H9 (cell line): ENCODE measurements around the gene PLD5. TPM values are rescaled to one million over a fixed set of nuclear protein-coding genes. Genes with fewer than 3 reads are reported as not detected.

ENCODE experiments used
- DNase-seq: peaks from one replicate; pipeline ENCODE4 v3.0.0-alpha.2; 2017
- H2AFZ ChIP-seq: one replicate; pipeline ENCODE4 v1.6.1; 2013; ENCODE audit warnings: mild to moderate bottlenecking, low read length, control low read depth, moderate library complexity
- H2AK5ac ChIP-seq: 2 replicates; pipeline ENCODE4 v1.6.1; 2013; ENCODE audit warnings: low read length, control low read depth, mixed read lengths; ENCODE audit not compliant: insufficient read length
- H2BK120ac ChIP-seq: one replicate; pipeline ENCODE4 v1.6.1; 2013; ENCODE audit warnings: low read depth, mild to moderate bottlenecking, low read length, control low read depth, inconsistent platforms; ENCODE audit not compliant: poor library complexity, severe bottlenecking
- H2BK12ac ChIP-seq: 2 replicates; pipeline ENCODE4 v1.6.1; 2013; ENCODE audit warnings: low read length, control low read depth, mixed read lengths, low read depth; ENCODE audit not compliant: insufficient read length
- H2BK15ac ChIP-seq: 2 replicates; pipeline ENCODE4 v1.6.1; 2013; ENCODE audit warnings: low read depth, low read length, control low read depth
- H2BK20ac ChIP-seq: one replicate; pipeline ENCODE4 v1.6.1; 2013; ENCODE audit warnings: low read depth, mild to moderate bottlenecking, low read length, control low read depth, inconsistent platforms; ENCODE audit not compliant: poor library complexity, severe bottlenecking
- H2BK5ac ChIP-seq: 2 replicates; pipeline ENCODE4 v1.6.1; 2013; ENCODE audit warnings: low read length, control low read depth, mixed read lengths; ENCODE audit not compliant: insufficient read length
- H3K14ac ChIP-seq: 2 replicates; pipeline ENCODE4 v1.6.1; 2013; ENCODE audit warnings: low read length, control low read depth; ENCODE audit not compliant: insufficient read depth
- H3K18ac ChIP-seq: 2 replicates; pipeline ENCODE4 v1.6.1; 2013; ENCODE audit warnings: low read depth, mild to moderate bottlenecking, mixed read lengths, low read length, control low read depth; ENCODE audit not compliant: insufficient read length
- H3K23ac ChIP-seq: 2 replicates; pipeline ENCODE4 v1.6.1; 2013; ENCODE audit warnings: low read length, control low read depth, mixed read lengths, low read depth; ENCODE audit not compliant: insufficient read length
- H3K23me2 ChIP-seq: 2 replicates; pipeline ENCODE4 v1.6.1; 2013; ENCODE audit warnings: low read depth, mild to moderate bottlenecking, mixed read lengths, low read length, control low read depth; ENCODE audit not compliant: insufficient read length, poor library complexity, severe bottlenecking
- H3K27ac ChIP-seq: 2 replicates; pipeline ENCODE4 v1.5.1; 2013; ENCODE audit warnings: low read length, control low read depth, mixed read lengths, low read depth; ENCODE audit not compliant: insufficient read length
- H3K27me3 ChIP-seq: 2 replicates; pipeline ENCODE4 v1.6.1; 2013; ENCODE audit warnings: low read length, control low read depth, inconsistent platforms; ENCODE audit not compliant: insufficient read depth
- H3K4ac ChIP-seq: 2 replicates; pipeline ENCODE4 v1.6.1; 2013; ENCODE audit warnings: low read depth, mild to moderate bottlenecking, control low read depth, inconsistent platforms, low read length, moderate library complexity
- H3K4me1 ChIP-seq: 2 replicates; pipeline ENCODE4 v1.6.1; 2013; ENCODE audit warnings: low read length, control low read depth, inconsistent platforms; ENCODE audit not compliant: insufficient read depth
- H3K4me2 ChIP-seq: 2 replicates; pipeline ENCODE4 v1.6.1; 2013; ENCODE audit warnings: low read length, control low read depth, mixed read lengths; ENCODE audit not compliant: insufficient read length, insufficient read depth
- H3K56ac ChIP-seq: 2 replicates; pipeline ENCODE4 v1.6.1; 2013; ENCODE audit warnings: low read depth, mild to moderate bottlenecking, mixed read lengths, low read length, control low read depth; ENCODE audit not compliant: insufficient read length
- H3K79me1 ChIP-seq: 2 replicates; pipeline ENCODE4 v1.6.1; 2013; ENCODE audit warnings: low read depth, mild to moderate bottlenecking, moderate library complexity, low read length, control low read depth, inconsistent platforms; ENCODE audit not compliant: insufficient read depth, poor library complexity, severe bottlenecking
- H3K79me2 ChIP-seq: 2 replicates; pipeline ENCODE4 v1.6.1; 2013; ENCODE audit warnings: low read length, control low read depth, inconsistent platforms; ENCODE audit not compliant: insufficient read depth
- H3K9ac ChIP-seq: 2 replicates; pipeline ENCODE4 v1.6.1; 2013; ENCODE audit warnings: low read length, control low read depth, mixed read lengths; ENCODE audit not compliant: insufficient read length; ENCODE audit errors: extremely low read depth
- H3K9me3 ChIP-seq: one replicate; pipeline ENCODE4 v1.6.1; 2013; ENCODE audit warnings: low read depth, low read length, inconsistent platforms; ENCODE audit not compliant: control insufficient read depth
- H3T11ph ChIP-seq: one replicate; pipeline ENCODE4 v1.6.1; 2013; ENCODE audit warnings: mild to moderate bottlenecking, low read length, control low read depth, inconsistent platforms
- H4K20me1 ChIP-seq: one replicate; pipeline ENCODE4 v1.6.1; 2013; ENCODE audit not compliant: control insufficient read depth, insufficient read length, insufficient read depth
- H4K5ac ChIP-seq: 2 replicates; pipeline ENCODE4 v1.6.1; 2013; ENCODE audit warnings: low read depth, mild to moderate bottlenecking, mixed read lengths, low read length, control low read depth; ENCODE audit not compliant: insufficient read length
- H4K8ac ChIP-seq: replicated peaks from 2 replicates; pipeline ENCODE4 v1.6.1; 2013; ENCODE audit warnings: low read length, control low read depth, mixed read lengths, low read depth; ENCODE audit not compliant: insufficient read length
- H4K91ac ChIP-seq: 2 replicates; pipeline ENCODE4 v1.6.1; 2013; ENCODE audit warnings: low read depth, mild to moderate bottlenecking, moderate library complexity, mixed read lengths, low read length, control low read depth; ENCODE audit not compliant: insufficient read length
- H3K27ac Mint-ChIP-seq, 3 experiments: 2 replicates in 2 of 3; 3 replicates in 1 of 3; pipeline ENCODE4 v1.8.0; 2020 to 2021; ENCODE audit warnings: mixed read lengths in 3 of 3, mild to moderate bottlenecking in 1 of 3, moderate library complexity in 1 of 3
- H3K27me3 Mint-ChIP-seq: 2 replicates; pipeline ENCODE4 v1.8.0; 2021; ENCODE audit warnings: low read depth, mild to moderate bottlenecking, moderate library complexity, mixed read lengths
- H3K36me3 Mint-ChIP-seq, 3 experiments: 2 replicates in 2 of 3; 3 replicates in 1 of 3; pipeline ENCODE4 v1.8.0; 2020 to 2021; ENCODE audit warnings: low read depth in 3 of 3, mixed read lengths in 3 of 3; ENCODE audit not compliant: insufficient read depth in 1 of 3
- H3K4me1 Mint-ChIP-seq, 2 experiments: 2 replicates each; pipeline ENCODE4 v1.8.0; 2020; ENCODE audit warnings: mixed read lengths in 2 of 2
- H3K4me3 Mint-ChIP-seq, 2 experiments: 2 replicates in 1 of 2; 3 replicates in 1 of 2; pipeline ENCODE4 v1.8.0; 2020 to 2021; ENCODE audit warnings: mild to moderate bottlenecking in 2 of 2, mixed read lengths in 2 of 2, moderate library complexity in 1 of 2
- H3K9me3 Mint-ChIP-seq, 2 experiments: 2 replicates in 1 of 2; 3 replicates in 1 of 2; pipeline ENCODE4 v1.8.0; 2020; ENCODE audit warnings: mild to moderate bottlenecking in 2 of 2, mixed read lengths in 2 of 2, moderate library complexity in 1 of 2
- CTCF ChIP-seq: fragments of 200-600 bp; sonication (generic); conservative IDR thresholded peaks from 3 replicates; pipeline ENCODE4 v1.8.0; 2021; ENCODE audit warnings: antibody characterized with exemption, mild to moderate bottlenecking
- WGBS: extraction: QIAGEN DNeasy Blood & Tissue Kit; methylation state at CpG from one replicate; pipeline ENCODE4 v1.1.7; 2013; ENCODE audit warnings: missing lambda C conversion rate, low lambda C conversion rate, mixed read lengths; ENCODE audit not compliant: insufficient read length; ENCODE audit errors: extremely low coverage; 5-methylcytosine and 5-hydroxymethylcytosine counted together
- total RNA-seq: library from RNA; stranded (reverse); gene quantifications from 2 replicates; pipeline ENCODE4 v1.2.1, GENCODE V29; 2021

PLD5 gene
- total RNA-seq, 1 experiment from 2014 or later, result 5.2 TPM

GRCh38 chr1:242546849-242547729 is 22.6 kb upstream of the PLD5 start:
- no peak for DNase-seq
- H3K9me3 Mint-ChIP-seq, result no peaks in the 10 kb centered on the region
- WGBS, result no CpG with 5 or more reads among the region's 6 CpGs

More at GRCh38 chr1:242546849-242547729, 22.6 kb upstream of the PLD5 start:
- no peak overlapping the region for H2BK120ac ChIP-seq
- H2BK12ac ChIP-seq, result no peak overlapping the region
- H4K5ac ChIP-seq, result no peak overlapping the region
- Mint-ChIP-seq H3K4me3 (no peak overlapping the region), H3K27me3 (no peaks in the 10 kb centered on the region), H3K36me3 (0 out of 7 replicates have a peak, but pooled peaks cover 0 to 3% (median 0%) of the 10 kb centered on the region in 3 experiments), H3K27ac (peak overlapping the region in 1 of 3 experiments; percentile 40; a peak in 1 of 7 replicates), H3K4me1 (peaks cover 11 to 17% of the 10 kb centered on the region in 2 experiments)
- no peak overlapping the region for H3K56ac ChIP-seq
- TF ChIP-seq CTCF, result no peak
- no peaks in the 10 kb centered on the region for H3K23me2 ChIP-seq
- H3K27me3 ChIP-seq, result no peaks in the 10 kb centered on the region
- no peak overlapping the region for H3K18ac ChIP-seq
- no peaks in the 10 kb centered on the region for H3K79me2 ChIP-seq
- no peaks in the 10 kb centered on the region for H4K20me1 ChIP-seq
- H3T11ph ChIP-seq, result no peak overlapping the region
- H3K4me1 ChIP-seq, result no peaks in the 10 kb centered on the region
- H3K9me3 ChIP-seq, result no peaks in the 10 kb centered on the region
- H2AFZ ChIP-seq, result no peak overlapping the region
- no peak overlapping the region for H2BK20ac ChIP-seq
- no peak overlapping the region for H3K27ac ChIP-seq
- H3K14ac ChIP-seq, result no peak overlapping the region
- H3K9ac ChIP-seq, result no peak overlapping the region
- H4K8ac ChIP-seq, result no peak overlapping the region
- no peak overlapping the region for H2AK5ac ChIP-seq
- no peak overlapping the region for H2BK5ac ChIP-seq
- H3K79me1 ChIP-seq, result no peaks in the 10 kb centered on the region
- H4K91ac ChIP-seq, result no peak overlapping the region
- no peak overlapping the region for H2BK15ac ChIP-seq
- no peak overlapping the region for H3K23ac ChIP-seq
- H3K4ac ChIP-seq, result no peak overlapping the region
- H3K4me2 ChIP-seq, result no peak overlapping the region
